ENCODE results near the gene ARX. TPM values are rescaled to one million over a fixed set of nuclear protein-coding genes. Genes with fewer than 3 reads are reported as not detected.

The ARX gene
- total RNA-seq, 1 experiment from 2014 or later = 0.22 TPM

- H4K20me1 ChIP-seq (ENCODE audit: insufficient read depth) = no peaks in the 10 kb centered on the region
- no peaks in the 10 kb centered on the region for H3K9me3 ChIP-seq (ENCODE audit: control insufficient read depth in 1 of 2, insufficient read depth in 1 of 2, low read depth in 1 of 2, low read length in 2 of 2)
- H3K79me2 ChIP-seq (ENCODE audit: insufficient read depth, low read length) = no peaks in the 10 kb centered on the region
- H3K27me3 ChIP-seq (ENCODE audit: insufficient read depth, low read length) = no peaks in the 10 kb centered on the region
- no peaks in the 10 kb centered on the region for H3K36me3 ChIP-seq (ENCODE audit: control insufficient read depth in 1 of 2, insufficient read depth in 2 of 2, low read length in 2 of 2)
- no peak overlapping the region for H3K27ac ChIP-seq (ENCODE audit: low read depth, low read length)
- no peak overlapping the region for H3K4me2 ChIP-seq (ENCODE audit: low read length)
- no peak overlapping the region for H3K4me3 ChIP-seq (replicated peaks in 1 of 2; ENCODE audit: low read depth in 1 of 2, low read length in 2 of 2)
- ChIA-PET POLR2A (no interaction called here), CTCF (no interaction called here), RAD21 (ENCODE audit: low non-redundant PET in 1 of 2, low total read pairs in 2 of 2, uncharacterized antibody in 2 of 2, unreplicated experiment in 2 of 2) (no interaction called here)
- no peaks in the 10 kb centered on the region for H3K9me2 ChIP-seq (ENCODE audit: insufficient read depth)
- TF ChIP-seq ZFX (IDR thresholded peaks at IDR 0.05) = no peak
- TF ChIP-seq ZNF274 (IDR thresholded peaks at IDR 0.05; ENCODE audit: low read depth, low read length) = no peak
- TF ChIP-seq EZH2phosphoT487 (IDR thresholded peaks at IDR 0.05; ENCODE audit: borderline replicate concordance) = no peak
- TF ChIP-seq EZH2 (IDR thresholded peaks at IDR 0.05) = no peak
- TF ChIP-seq JUND (IDR thresholded peaks at IDR 0.05) = no peak
- no peak for TF ChIP-seq CTCF (IDR thresholded peaks at IDR 0.05 in 2 of 3, conservative IDR thresholded peaks at IDR 0.05 in 1 of 3; ENCODE audit: borderline replicate concordance in 1 of 3, insufficient read depth in 1 of 3, low read depth in 2 of 3, low read length in 2 of 3)
- TF ChIP-seq FOSL1 (IDR thresholded peaks at IDR 0.05; ENCODE audit: low read depth) = no peak
- no peak for TF ChIP-seq TCF7L2 (IDR thresholded peaks at IDR 0.05; ENCODE audit: borderline replicate concordance, extremely low read depth, insufficient read depth, insufficient read length)
- TF ChIP-seq SIN3A (IDR thresholded peaks at IDR 0.05; ENCODE audit: low read depth) = no peak
- no peak overlapping the region for H3K9ac ChIP-seq (ENCODE audit: low read length)
- no TSS peak for BruUV-seq (replicated peaks)
- intact Hi-C loops (cut with micrococcal nuclease) = no loop called here
- H3K4me1 ChIP-seq (ENCODE audit: control insufficient read depth in 1 of 2, insufficient read depth in 2 of 2, low read length in 2 of 2) = no peaks in the 10 kb centered on the region
- ATAC-seq = no peak
- DNase-seq (ENCODE audit: low read depth, low spot score) = no peak
- no peak overlapping the region for H2AFZ ChIP-seq (ENCODE audit: low read depth, low read length, poor library complexity, severe bottlenecking)
Observed at GRCh38 chrX:24983931-24984330, 31.8 kb downstream of the ARX start.

Measured in HCT116 (cell line).